ENCODE results near the gene CHCHD6.

- no peak for TF ChIP-seq SP1 (CRISPR knock-in tag; conservative IDR thresholded peaks at IDR 0.05)
- TF ChIP-seq CTCF (IDR thresholded peaks at IDR 0.05), result no peak
- TF ChIP-seq CREB1 (CRISPR knock-in tag; IDR thresholded peaks at IDR 0.05), result no peak
- no peak for TF ChIP-seq NFYB (CRISPR knock-in tag; conservative IDR thresholded peaks at IDR 0.05; ENCODE audit: low read depth)
- TF ChIP-seq SMAD4 (CRISPR knock-in tag; IDR thresholded peaks at IDR 0.05), result no peak
- TF ChIP-seq ZBTB43 (CRISPR knock-in tag; IDR thresholded peaks at IDR 0.05), result no peak
- no peak for TF ChIP-seq USF2 (CRISPR knock-in tag; IDR thresholded peaks at IDR 0.05)
- TF ChIP-seq CBFB (CRISPR knock-in tag; IDR thresholded peaks at IDR 0.05; ENCODE audit: low read depth), result no peak
- no peak for TF ChIP-seq NR3C1 (CRISPR knock-in tag; conservative IDR thresholded peaks at IDR 0.05; ENCODE audit: low read depth)
- no peak for TF ChIP-seq ATF6 (CRISPR knock-in tag; IDR thresholded peaks at IDR 0.05)
- TF ChIP-seq, protein P1, sequence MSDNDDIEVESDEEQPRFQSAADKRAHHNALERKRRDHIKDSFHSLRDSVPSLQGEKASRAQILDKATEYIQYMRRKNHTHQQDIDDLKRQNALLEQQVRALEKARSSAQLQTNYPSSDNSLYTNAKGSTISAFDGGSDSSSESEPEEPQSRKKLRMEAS (CRISPR knock-in tag; IDR thresholded peaks at IDR 0.05), result no peak
Observed at GRCh38 chr3:126859415-126860246, 155.6 kb downstream of the CHCHD6 start.

All from WTC11 (cell line).